ENCODE data around the gene LPCAT1.

GRCh38 chr5:1490376-1490775 is 33.4 kb downstream of the LPCAT1 start:
- TF ChIP-seq CTCF (conservative IDR thresholded peaks at IDR 0.05) (no peak), ZFX (IDR thresholded peaks at IDR 0.05) (no peak)

Data from C4-2B (cell line).